Esophagus mucosa (tissue), 1 donor: ENCODE measurements around the gene SF1. TPM values are rescaled to one million over a fixed set of nuclear protein-coding genes. Genes with fewer than 3 reads are reported as not detected.
A peak's percentile ranks its signal among the peaks of the same experiment; 100 is the strongest.
"Not testable (repeated sequence)": the region's sequence is repeated elsewhere in the genome, so short reads cannot be mapped to it uniquely, and the experiment has no call there.

ENCODE experiments used
- ATAC-seq: fragments of 200-7000 bp; cut with Tn5 transposase; one replicate; pipeline ENCODE4 v1.9.1; 2020
- total RNA-seq: library from RNA; stranded (reverse); gene quantifications from one replicate; pipeline ENCODE4 v1.2.4, GENCODE V29; 2023
- donor health status: DM: yes; HTN: yes; CAD: no.

The SF1 gene
- 129 TPM for total RNA-seq

DNA sequence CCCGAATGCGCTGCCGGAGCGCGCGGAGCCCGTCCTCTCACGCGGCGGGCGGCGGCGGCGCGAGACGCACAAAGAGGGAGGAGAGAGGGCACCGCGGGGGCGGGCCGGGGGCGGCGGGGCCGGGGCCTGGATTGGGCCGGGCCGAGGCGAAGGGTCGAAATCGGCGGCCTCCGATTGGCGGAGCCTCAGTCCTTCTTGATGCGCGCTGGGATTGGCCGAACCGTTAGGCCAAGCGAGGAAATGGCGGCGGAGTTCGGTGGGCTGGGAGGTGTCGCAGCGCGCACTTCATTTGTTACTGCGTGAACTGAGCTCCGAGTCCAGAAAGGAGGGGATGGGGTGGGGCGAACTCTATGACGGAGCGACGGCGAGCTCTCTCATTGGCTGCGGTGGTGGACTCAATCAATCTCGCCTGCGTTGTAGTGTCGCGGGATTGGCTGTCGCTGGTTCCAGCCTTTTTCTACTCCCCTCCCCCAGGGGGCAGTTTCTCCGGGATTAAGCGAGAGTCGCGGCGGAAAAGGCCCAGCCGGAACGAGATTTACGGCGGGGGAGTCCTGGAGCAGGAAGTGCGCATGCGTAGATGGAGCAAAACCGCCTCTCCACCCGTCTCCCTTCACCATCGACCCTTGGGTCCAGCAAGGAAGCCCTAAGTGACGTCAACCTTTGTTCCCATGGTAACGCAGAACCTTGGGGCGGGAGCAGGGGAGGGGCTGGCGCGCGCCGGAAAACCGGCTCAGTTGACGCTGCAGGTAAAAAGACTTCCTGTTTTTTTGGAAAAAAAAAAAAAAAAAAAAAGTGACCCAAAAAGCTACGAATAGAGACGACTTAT is at the start of gene SF1:
Gene SF1 (minus strand): TSS at position 70 of the 826 bp plus-strand sequence. CDS start 150 bp downstream, outside the sequence.
- ATAC-seq = peak; percentile 94

DNA sequence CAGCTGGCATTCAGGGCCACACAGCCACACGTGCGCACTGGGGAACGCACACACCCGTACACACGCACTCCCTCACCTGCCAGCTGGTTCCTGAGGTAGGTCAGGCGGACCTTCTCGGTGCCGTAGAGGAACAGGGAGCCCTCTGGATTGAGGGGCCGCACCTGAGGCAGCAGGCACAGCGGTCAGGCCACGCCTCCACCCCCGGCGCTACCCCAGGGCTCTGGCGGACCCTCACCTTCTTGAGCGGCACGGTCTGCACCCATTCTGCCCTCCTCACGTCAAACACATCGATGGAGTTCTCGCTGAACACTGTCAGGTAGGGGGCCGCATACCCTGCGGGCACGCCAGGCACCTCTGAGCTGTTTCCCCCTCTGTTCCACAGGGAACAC is 49.1 kb upstream of the SF1 start:
- no peak for ATAC-seq

- no peak for ATAC-seq
These were observed 48.5 kb upstream of the SF1 start for GRCh38 chr11:64826578-64827450.

GRCh38 chr11:64826062-64826461 is 47.7 kb upstream of the SF1 start:
- ATAC-seq = no peak

DNA sequence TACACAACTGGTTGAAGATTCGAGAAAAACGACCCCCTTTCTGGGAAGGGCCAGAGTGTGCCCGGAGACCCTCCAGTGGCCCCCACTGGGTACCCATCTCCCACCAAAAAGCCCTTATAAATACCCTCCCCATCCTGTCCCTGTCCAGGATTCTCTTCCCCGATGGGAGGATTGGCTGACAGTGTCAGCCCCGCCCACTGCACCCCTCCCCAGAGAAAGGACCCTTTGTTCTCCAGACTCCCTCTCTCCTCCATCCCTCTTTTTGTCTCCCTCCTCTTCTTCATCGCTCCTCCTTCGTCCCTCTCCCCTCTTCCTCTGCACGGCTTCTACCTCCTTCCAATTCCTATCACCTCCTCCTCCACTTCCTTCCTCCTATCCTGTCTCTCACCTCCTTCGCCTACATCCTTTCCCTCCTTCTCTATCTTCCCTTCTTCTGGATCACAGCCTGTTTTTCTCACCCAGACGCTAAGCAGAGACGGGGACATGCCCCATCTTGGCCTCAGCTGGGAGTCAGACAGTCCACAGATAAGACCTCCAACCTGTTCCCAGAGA is 45.3 kb upstream of the SF1 start:
- no peak for ATAC-seq

DNA sequence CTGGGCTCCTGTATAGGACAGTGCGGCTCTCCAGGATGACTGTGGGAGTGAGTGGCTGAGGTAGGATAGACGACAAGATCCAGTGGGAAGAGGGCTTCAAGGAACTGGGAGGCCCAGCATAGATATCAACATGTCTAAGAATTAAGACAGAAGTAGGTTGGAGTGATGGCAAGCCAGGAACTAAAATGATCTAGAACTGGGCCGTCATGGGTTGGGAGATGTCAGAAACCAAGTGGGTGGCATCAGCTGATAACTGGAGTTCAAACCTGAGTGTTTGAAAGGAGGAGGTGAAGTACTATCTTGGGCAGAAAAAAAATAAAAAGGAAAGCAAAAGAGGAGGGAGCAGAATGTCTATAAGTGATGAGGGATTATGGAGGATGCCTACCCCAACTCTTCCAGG is 39.1 kb upstream of the SF1 start:
- ATAC-seq = no peak

DNA sequence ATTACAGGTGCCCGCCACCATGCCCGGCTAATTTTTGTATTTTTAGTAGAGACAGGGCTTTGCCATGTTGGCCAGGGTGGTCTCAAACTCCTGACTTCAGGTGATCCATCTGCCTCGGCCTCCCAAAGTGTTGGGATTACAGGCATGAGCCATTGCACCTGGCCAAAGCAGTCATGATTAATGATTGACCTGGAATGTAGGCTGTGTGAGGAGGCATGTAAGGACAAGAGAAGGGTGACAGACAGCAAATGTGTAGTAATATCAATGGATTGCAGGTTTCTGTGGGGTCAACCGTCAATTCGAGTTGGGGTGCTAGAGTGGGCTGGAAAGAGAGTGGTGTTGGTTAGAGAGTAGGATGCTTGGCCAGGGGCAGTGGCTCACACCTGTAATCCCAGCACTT is 37.1 kb upstream of the SF1 start:
- not testable (repeated sequence) for ATAC-seq

- no peak for ATAC-seq
These were observed 36.4 kb upstream of the SF1 start for GRCh38 chr11:64814712-64815187.

GRCh38 chr11:64813826-64814225 is 35.5 kb upstream of the SF1 start:
- no peak for ATAC-seq

DNA sequence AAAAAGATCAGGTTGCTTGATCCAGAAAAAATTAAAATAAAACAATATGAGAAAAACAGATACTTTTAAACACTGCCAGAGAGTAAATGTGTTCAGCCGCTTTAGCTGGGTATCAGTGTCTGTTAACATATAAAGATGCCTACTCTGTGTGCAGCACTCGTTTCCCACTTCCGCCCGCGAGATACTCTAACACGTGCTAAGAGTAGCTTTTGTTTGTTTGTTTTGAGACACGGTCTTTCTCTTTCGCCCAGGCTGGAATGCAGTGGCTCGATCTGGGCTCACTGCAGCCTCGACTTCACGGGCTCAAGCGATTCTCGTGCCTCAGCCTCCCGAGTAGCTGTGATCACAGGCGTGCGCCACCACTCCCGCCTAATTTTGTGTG is 32.5 kb upstream of the SF1 start:
- ATAC-seq = no peak

- peak; percentile 94 for ATAC-seq
These were observed 32.0 kb upstream of the SF1 start, which contains the start of gene MEN1 for GRCh38 chr11:64810271-64810890. Gene MEN1, minus strand, starts transcription at chr11:64810551. Its CDS starts 442 bp downstream, at chr11:64810109.

GRCh38 chr11:64809781-64810241 is 31.5 kb upstream of the SF1 start:
- ATAC-seq = peak; percentile 63

GRCh38 chr11:64805481-64805880 is 27.1 kb upstream of the SF1 start:
- ATAC-seq = no peak

GRCh38 chr11:64804346-64805210 is 26.2 kb upstream of the SF1 start:
- ATAC-seq = no peak

DNA sequence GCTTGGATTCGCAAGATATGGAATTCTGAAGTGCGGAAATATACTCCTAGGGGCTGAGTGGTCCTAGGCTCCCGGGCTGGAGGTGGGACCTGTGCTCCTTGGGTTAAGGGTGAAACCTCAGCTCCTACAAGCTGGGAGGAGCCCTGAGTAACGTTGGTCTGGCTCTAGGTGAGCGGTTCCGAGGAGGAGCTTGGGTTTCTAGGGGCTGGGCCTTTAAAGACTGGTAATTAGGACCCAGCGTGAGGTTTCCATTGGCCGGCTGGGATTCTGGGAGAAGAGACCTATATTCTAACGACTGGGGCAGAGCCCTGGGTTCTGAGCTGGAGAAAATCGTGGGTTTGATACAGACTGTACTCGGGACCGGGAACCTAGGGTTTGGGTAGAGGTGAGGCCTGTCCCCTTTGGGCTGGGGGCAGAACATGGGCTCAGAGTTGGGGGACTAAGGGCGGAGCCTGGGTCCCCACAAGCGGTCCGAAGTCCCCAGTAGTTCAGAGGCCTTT is 25.6 kb upstream of the SF1 start:
- peak; percentile 2 for ATAC-seq

DNA sequence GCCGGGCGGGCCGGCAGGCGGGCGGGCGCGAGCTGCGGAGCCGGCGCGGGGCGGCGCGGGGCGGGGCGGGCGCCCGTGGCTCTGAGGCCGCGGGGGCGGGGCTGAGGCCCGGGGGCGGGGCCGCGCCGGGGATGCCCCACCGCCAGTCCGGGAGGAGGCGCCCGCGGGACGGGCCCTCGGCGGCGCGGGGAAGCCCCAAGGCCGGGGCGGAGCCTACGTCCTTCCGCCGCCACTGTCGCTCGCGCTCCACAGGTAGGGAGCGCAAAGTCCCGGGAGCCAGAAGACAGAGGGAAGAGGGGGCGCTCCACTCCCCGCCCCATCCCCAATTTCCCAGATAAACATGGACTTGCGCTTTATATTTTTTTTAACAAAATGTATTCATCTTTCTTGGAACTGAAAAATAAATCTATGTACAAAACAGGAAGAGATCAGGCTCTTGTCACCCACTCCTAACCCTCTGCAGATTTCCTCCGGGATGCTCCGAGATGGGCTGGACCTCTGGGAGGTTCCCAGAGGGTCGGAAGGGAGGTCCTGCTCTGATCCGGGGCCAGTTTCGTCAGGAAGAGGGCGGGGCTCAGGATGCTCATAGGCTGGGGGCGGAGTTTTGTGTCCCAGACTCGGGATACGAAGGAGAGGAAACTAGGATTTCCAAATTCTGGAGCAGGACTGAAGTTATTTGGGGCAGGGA is 25.0 kb upstream of the SF1 start, which contains the start of gene MAP4K2:
Gene MAP4K2 (minus strand): TSS at position 57 of the 688 bp plus-strand sequence. CDS start 65 bp downstream, outside the sequence.
- peak; percentile 81 for ATAC-seq

DNA sequence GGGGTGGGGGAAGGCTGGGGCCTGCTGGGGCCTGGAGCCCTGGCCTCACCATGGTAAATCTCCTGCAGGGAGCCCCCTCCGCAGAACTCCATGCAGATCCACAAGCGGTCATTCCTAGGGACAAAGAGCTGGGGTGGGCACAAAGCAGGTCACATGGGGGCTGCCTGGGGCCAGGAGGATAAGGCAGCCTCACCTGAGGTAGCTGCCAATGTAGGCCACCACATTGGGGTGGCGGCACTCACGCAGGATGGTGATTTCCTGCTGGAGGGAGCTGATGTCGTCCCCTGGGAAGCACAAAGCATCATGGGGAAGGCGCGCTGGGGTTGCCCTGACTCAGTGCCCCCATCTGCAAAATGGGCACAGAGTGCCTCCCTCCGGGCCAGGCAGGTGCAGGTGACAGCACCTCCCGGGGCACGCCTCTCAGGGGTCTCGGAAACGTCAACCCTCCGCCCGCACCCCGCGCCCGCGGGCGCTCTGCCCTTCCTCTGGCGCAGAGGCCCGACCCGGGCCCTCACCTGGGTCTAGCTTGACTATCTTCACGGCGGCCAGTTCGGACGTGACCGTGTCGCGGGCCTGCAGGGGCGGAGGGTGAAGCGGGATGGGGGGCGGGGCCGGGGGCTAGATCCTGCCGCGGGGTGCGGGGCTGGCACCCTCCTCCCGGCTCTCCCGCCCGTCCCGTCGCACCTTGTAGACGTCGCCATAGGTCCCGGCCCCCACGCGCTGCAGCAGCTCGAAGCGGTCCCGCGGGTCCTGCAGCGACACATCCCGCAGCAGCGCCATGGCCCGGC is 24.2 kb upstream of the SF1 start:
- peak; percentile 6 for ATAC-seq

- ATAC-seq = no peak
These were observed 23.4 kb upstream of the SF1 start for GRCh38 chr11:64801561-64802369.

GRCh38 chr11:64801158-64801464 is 22.8 kb upstream of the SF1 start:
- ATAC-seq = no peak
